Posterior vena cava (tissue), 2 donors: ENCODE data around the gene ATXN7. TPM values are rescaled to one million over a fixed set of nuclear protein-coding genes. Genes with fewer than 3 reads are reported as not detected.
A peak's percentile ranks its signal among the peaks of the same experiment; 100 is the strongest.

Source experiments
- DNase-seq: peaks from one replicate; pipeline ENCODE4 v3.0.0-alpha.2; 2020; ENCODE audit warnings: low spot score
- intact Hi-C, 2 donors: fragments of 100-400 bp; cut with DNase I; formaldehyde crosslinking; loops; one replicate each; pipeline versions ENCODE4 v1.14.1 to v1.14.2; 2022 to 2023
- total RNA-seq, 2 donors: library from RNA; stranded (reverse); fragmentation: NEBNext Ultra II Directional; extraction: Animal tissue kit (Norgen Biotek cat#: 25700); gene quantifications; one replicate each; pipeline ENCODE4 v1.2.1, GENCODE V29; 2021
- donor health status: DM: yes; HTN: yes; CAD: no.
- donor health status: DM: yes; HTN: yes; CAD: no.

Gene ATXN7
- total RNA-seq, 2 donors from 2014 or later: 25.5 to 31.0 TPM

DNA sequence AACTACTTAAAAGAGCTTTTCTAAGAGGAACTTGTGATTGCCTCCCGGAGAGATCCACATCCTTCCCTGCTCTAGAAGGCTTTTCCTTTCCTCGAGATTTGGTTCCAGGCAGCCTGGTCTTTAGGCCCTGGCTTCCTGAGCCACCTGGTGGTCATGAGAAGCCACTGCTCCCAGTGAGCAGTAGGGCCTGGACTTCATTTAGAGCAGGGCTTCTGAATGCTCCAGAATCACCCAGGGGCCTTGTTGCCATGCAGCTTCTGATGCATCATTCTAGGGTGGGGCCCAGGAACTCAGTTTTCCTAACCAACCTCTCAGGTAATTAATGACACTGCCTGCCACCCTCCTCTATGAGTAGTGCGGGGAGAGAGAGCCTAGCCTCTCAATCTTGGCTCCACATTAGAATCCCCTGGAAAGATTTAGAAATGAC, 130.0 kb downstream of the ATXN7 start:
- intact Hi-C loops: loop anchor here (2.0 to 10.0 kb wide), 2 partner anchors 17 to 79 kb away; partner anchors contain the start of gene SCAANT1 (in 2 of the 2)
- peak; percentile 85 for DNase-seq

DNA sequence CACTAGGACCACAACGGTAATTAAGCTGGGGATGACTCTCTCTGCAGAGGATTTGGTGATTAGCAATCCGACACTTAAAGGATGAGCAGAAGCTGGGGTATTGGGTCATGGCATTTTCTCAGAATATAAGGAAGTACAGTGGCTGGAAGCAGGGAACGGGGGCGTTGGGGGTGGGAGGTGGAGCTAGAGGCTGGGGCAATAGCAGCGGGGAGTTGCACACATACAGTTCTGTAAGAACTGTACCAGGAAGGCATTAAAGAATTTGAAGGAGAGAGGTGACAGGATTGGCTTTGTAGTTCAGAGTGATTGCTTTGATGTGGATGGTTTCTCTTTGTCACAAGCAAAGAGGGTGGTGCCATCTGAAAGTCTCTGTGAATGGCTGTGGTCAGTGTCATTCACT, 131.4 kb downstream of the ATXN7 start:
- DNase-seq: no peak
- intact Hi-C loops: loop anchor here (2.0 to 10.0 kb wide), 2 partner anchors 18 to 80 kb away; partner anchors contain the start of gene SCAANT1 (in 2 of the 2)

DNA sequence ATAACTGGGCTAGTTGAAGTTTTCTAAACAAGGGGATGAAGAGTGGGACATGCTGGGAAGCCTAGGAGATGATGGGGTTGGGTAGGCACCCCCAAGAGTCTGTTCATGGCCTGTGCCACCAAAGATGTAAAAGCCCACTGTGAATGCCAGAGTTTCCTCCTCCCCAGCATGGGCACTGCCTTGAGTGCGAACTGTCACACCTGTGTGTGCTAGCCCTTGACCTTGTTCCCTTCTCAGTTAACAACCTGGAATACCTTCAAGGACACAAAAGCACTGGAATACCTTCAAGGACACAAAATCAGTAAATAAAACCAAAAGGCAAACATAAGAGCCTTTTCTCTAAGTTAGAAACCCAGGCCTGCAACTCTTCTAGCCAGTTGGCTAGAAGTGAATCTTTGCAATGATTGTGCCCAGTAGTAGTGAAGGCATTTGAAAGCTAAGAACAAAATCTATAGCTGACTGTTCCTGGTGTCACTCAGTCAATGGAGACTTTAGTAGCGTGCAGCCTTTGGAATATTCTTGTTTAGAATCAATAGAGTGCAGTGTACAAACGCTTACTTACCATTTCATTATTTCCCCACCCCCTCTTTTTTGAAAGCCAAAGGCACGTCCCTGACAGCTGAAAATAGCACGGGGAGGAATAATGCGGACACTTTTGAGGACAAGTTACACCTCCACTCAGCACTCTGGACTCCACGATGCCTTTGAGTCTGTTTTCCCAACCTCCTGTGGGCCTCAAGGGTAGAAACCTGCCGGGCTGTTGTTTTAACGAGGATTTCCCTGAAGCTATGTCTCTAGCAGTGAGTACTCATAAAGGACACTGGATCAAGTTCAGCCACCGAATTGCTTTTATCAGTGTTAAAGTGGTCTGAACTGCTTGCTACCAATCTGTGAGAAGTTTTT, 135.4 kb downstream of the ATXN7 start:
- DNase-seq: no peak
- intact Hi-C loops: loop anchor here (10.0 kb wide), 1 partner anchor 84 kb away; the partner anchor contains the start of gene SCAANT1 (in 2 of the 2)

DNA sequence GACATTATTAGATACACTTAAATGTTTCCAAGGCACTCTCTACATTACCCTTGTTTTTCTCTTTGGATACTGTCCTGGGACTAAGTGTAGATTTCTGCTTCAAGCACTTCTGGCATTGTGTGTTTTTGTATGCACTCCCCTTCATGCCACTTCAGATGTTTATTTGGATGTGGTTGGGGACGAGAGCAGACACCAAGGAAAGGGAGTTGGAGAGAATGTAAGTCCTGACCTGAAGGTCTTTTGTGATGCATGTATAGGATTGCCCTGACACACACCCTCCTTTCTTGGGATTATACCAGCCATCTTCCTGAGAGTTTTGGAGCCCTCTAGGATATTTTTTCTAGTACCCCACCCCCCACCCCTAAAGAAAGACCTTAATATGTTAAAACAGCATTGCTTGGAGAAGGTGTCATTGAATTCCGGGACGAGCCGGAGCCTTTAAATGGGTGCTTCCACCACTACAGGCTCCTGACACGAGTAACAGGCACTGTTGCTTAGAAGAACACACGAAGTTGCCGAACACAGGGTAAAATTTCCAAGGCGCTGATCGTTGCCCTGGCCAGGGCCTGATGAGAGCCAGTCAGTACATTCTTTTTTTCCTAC, 136.9 kb downstream of the ATXN7 start:
- intact Hi-C loops: no loop called here
- DNase-seq: no peak

DNA sequence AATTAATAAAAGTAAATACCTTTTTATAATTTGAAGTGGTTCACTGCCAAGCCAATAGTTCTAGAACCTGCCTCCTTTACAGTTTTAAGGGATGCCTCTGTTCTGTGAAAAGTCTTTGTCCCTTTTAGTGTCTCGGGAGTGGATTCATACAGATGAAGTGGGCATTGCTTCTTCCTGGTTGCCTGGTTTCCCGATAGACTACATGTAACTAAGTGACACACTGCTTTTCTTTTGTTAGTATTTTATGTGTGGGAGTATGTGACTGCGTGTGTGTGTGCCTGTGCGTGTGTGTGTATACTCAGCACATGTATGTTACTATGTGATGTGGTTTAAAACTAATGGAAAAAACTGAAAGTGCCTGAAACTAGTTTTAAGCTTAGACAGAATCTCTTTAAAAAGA, 138.6 kb downstream of the ATXN7 start:
- intact Hi-C loops: no loop called here
- DNase-seq: no peak

DNA sequence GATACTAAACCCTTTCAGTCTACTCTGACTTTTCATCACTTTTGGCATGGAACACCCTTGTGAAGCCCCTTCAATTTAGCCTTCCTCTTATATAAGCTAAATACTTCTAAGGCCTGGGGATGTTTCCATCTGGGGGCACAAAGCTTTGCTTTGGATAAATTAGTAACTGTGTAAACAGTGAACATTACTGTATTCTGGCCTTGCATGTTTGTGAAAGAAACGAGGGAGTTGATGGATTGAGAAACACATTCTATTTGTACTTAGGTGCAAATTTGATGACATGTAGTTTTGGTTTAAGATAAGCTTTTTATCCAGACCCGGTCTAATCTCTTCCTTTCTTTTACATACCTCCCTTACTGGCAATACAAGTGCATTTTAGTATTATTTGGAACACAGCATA, 139.9 kb downstream of the ATXN7 start:
- intact Hi-C loops: no loop called here
- DNase-seq: no peak

DNA sequence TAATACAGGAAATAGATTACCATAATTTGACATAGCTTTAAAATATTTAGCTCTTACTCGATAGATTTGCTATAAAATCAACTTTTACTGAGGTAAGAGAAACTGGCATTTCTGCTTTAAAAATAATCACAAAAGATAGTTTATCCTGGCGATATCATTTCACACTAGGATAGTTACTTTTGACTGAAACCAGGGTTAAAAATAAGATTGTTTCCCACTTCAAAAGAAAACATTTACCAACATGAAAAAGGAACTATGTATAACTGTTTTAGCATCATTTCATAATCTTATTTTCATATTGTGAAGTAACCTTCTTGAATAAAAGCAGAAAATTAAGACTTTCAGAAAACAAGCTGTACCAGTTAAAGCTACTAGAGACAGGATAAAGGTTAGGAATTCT, 144.3 kb downstream of the ATXN7 start:
- intact Hi-C loops: no loop called here
- no peak for DNase-seq

DNA sequence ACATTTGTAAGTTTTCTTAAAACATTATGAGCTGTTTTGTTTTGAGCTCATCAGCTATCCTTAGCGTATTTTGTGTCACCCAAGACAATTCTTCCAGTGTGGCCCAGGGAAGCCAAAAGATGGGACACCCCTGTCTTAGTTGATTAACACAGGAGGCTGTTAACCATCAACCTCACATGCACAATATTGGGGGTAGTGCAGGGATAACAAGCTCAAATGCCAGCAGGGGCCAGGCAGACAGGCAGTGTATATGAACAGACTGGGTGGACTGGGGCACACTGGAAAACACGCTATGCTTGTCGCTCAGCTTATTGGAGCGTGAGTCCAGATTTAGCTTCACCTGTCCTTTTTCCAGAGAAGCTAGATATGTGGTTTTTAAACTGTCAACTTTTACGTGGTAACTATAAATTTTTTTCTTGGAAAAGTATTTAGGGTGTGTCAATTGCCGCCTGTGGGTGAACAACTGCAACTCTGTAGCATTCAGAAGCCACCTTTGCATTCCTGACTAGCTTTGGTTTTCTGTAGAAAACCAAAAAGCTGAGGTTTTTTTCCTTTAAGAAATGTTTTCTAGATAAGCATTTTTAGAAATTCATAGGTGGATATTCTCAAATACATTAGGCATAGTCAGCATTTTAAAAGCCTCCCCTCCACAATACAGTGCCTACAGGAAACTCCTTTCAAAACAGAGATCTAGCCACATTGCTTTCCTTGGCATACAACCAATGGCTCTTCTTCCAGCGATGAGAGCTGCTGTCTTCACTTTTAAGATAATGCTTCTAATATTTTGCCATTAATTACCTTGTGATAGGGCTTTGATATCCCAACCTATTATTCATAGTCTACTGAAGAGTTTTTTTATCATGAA, 145.1 kb downstream of the ATXN7 start:
- no peak for DNase-seq
- intact Hi-C loops: no loop called here

DNA sequence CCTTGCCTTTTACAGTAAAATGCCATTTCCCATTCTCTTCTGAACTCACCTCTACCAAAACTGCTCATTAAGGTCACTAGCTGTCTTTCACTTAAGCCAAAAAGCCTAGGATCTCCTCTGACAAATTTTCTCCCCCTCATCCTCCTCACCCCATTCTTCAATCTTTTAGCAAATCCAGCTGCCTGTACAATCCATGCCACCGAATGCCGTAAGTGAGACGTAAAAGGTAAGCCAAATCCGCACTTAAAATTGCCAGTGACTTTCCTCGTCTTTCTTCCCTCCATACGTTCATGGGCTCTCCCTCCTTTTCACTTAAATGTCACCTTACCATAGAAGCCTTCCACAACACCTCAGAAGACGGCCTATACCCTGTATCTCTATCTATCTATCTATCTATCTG, 145.9 kb downstream of the ATXN7 start:
- intact Hi-C loops: no loop called here
- DNase-seq: no peak

DNA sequence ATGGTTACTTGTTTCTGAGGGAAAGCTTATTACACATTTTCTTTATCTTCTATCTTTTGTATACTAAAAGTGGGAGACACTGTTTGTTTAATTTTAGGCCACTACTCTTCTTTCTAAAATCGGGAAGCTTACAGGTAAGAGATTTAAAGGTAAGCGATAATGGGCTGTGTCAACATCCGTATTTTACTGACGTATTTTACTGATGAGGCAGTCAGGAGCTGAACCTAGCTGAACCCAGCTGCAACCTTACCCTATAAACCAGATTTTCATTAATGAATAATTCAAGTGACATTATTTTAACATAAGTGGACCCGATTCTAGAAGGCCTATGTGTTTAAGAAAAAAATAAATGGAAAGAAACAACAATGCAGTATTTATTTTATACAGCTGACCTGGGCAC, 146.5 kb downstream of the ATXN7 start:
- DNase-seq: no peak
- intact Hi-C loops: no loop called here

DNA sequence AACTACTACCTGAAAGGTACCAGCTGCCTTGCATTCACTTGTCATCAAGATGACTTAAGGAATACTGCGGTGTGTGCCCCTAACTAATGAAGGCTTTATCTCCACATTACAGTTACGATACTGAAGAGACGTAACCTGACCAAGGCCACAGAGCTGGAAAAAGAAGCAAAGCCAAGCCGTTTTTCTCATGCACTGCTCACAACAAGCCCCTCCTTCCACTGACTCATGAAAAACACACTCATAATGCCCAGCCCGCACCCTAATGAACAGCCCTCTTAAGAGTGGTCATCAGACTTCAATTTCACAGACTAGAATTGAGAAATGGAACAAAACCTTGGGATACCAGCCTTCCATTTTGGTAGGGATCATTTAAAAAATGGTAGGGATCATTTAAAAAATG, 148.0 kb downstream of the ATXN7 start:
- intact Hi-C loops: no loop called here
- DNase-seq: no peak

DNA sequence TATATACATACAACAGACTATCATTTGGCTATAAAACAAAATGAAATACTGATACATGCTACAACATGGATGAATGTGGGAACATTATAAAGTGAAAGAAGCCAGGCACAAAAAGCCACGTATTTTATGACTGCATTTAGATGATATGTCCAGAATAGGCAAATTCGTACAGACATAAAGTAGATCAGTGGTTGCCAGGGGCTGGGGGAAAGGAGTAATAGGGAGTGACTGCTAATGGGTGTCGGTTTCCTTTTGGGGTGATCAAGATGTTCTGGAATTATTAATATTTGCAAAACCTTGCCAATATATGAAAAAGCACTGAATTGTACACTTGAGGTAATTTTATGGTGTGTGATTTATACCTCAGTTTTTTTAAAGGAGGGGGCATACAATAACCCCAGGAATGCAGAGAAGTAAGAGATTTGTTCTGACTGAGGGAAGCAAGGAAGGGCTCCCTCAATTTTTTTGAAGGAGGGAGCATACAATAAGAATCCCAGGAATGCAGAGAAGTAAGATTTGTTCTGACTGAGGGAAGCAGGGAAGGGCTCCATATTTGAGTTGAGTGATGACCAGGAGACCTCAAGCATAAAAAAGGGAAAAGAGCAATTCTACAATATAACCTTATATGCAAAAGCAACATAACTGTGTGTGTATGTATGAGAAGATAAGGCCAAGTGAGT, 153.4 kb downstream of the ATXN7 start:
- intact Hi-C loops: no loop called here
- no peak for DNase-seq

DNA sequence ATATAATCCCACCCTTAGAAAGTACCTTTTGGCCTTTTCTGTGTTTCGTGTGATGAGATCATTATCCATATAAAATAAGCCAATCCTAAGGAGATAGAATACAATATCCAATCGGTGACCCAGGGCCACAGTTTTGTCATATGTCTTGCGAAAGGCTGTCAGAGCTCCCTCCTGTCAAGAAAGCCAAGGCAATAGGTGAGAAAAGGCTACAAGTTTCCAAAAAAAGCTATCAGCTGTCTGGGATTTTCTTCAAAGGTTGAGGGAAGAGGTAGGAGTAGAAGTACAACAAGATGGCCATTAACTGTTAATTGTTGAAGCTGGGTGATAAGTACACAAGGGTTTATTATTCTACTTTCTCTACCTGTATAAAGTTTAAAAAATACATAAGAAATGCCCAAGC, 155.6 kb downstream of the ATXN7 start:
- DNase-seq: no peak
- intact Hi-C loops: no loop called here

DNA sequence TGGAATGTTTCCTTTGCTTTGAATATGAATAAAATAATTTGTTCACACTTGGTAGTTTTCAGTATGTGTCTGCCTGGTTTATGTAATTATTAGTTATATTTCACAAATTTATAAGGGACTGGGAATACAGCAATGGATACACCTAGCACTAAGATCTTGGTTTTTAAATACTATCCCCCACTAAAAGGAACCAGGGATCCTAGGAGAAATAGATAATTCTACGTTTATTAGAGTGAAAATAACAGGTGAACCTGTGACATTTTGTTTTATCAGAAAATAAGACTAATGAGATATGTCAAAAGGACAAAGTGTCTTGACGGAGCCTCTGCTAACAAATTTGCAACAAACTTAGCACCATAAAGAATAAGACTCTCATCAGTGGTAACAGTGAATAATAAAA, 156.2 kb downstream of the ATXN7 start:
- DNase-seq: no peak
- intact Hi-C loops: loop anchor here in 1 of 2 donors (5.0 kb wide), 2 partner anchors 192 to 648 kb away; no protein-coding TSS in a partner anchor

DNA sequence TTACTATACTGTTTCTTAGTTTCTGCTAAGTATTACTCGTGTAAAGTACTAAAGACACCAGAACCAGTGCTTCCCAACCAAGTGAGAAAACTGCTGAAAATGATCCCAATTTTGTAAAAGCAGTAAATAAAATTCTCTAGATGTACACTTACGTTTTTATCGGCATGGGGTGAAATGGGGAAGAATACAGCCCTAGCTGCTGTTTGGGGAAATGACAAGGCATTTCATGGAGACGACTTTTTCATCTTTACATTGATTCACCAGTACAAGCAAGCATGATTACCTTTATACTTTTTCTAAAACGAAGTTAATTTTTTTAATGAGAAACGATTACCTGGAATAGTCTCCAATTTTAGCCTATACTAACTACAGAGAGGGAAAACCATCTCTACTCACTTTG, 158.3 kb downstream of the ATXN7 start:
- DNase-seq: no peak

DNA sequence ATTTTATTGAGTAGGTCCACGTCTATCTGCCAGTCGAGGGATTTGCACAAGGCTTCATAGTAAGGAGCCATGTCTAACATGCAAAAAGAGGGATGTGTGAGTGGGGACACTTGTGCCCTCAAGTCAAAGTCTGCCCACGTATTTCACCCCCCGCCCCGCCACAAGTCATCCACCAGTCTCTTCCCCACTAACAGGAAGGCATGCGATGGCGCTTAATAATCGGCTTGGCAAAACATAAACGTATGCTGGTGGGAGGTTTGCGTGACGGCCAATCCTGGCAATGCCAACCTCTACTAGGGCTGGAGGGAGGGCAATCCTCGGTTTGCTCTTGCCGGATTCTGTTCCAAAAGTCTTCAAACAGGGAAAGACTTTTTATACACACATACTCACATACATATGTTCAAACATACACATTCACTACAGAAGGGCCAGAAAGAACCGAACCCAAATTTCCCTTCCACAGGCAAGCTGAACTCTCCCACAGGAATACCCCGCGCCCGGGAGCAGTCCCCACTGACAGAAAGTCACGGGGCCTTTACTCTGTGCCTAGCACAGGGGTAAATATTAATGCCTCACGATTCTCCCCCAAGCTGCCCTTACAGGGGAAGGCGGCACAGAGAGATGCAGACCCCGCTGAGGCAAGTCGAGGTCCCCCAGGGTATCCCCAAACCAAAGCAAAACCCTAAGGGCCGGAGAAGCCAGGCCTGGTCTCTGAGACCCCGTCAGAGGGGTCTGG, 159.0 kb downstream of the ATXN7 start:
- no peak for DNase-seq
- intact Hi-C loops: loop anchor here in 1 of 2 donors (5.0 kb wide), 2 partner anchors 190 to 650 kb away; no protein-coding TSS in a partner anchor

More for the DNA sequence above, 158.3 kb downstream of the ATXN7 start:
- intact Hi-C loops: loop anchor here in 1 of 2 donors (5.0 kb wide), 2 partner anchors 190 to 650 kb away; no protein-coding TSS in a partner anchor

DNA sequence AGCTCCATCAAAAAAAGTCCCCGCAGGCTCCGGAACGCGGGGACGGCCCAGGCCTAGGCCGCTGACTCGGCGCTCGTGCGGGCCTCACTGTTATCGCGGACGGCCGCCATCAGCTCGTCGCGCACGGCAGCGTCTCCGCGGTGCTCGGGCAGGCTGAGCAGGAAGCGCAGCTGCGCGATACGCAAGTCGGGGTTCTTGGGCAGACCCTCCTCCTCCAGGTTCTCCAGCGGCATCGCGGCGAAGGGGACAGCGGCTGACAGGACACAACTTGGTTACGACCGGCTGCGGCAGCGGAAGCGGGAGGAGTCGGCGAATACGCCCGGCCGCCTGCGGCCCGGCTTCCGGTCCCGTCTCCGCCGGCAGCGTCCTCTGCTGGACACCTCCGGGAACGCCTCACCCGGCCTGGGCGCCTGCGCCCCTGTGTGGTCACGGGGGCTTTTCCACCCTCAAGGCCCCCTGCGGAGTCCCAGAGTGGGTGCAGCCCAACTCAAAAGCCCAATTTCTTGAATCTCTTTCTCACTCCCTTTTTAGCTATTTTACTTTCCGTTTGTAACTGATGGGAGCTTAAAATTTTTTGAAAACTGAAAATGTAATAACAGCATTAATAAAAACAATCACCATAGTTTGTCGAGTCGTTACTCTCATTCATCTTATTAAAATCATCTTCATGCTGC, 159.7 kb downstream of the ATXN7 start, which contains the start of gene PSMD6:
Gene PSMD6 (minus strand): TSS at position 308 of the 674 bp plus-strand sequence. CDS start 75 bp downstream, at position 233.
- peak; percentile 97 for DNase-seq
- intact Hi-C loops: loop anchor here in 1 of 2 donors (5.0 kb wide), 2 partner anchors 189 to 651 kb away; no protein-coding TSS in a partner anchor
